ENCODE data around the gene RAX. TPM values are rescaled to one million over a fixed set of nuclear protein-coding genes. Genes with fewer than 3 reads are reported as not detected.

RAX gene
- total and polyA plus RNA-seq, 10 of the 15 experiments (the other 5 are each of a cell fraction or from before 2014, with no cell fraction given), result not detected

- whole genome bisulfite sequencing (ENCODE audit: insufficient coverage, insufficient replicate concordance, low lambda C conversion rate, missing lambda C conversion rate), result 2% methylated on average over 10 of the region's 10 CpGs
- Histone ChIP-seq H3K27ac (ENCODE audit: control insufficient read depth, insufficient read depth) (no peak overlapping the region), H3K79me2 (ENCODE audit: control insufficient read depth, insufficient read depth, low read length) (no peaks in the 10 kb centered on the region), H2AFZ (ENCODE audit: control insufficient read depth, low read depth, low read length) (no peak overlapping the region), H3K4me1 (ENCODE audit: control insufficient read depth, insufficient read depth, low read length) (no peaks in the 10 kb centered on the region), H4K20me1 (ENCODE audit: control insufficient read depth, insufficient read depth) (no peaks in the 10 kb centered on the region), H3K9ac (ENCODE audit: control insufficient read depth, insufficient read depth, low read length) (no peak overlapping the region), H3K4me3 (no peak overlapping the region), H3K9me3 (replicated peaks; ENCODE audit: control insufficient read depth, insufficient read depth, low read length) (no peaks in the 10 kb centered on the region; the same call in 2 of the 3 replicates), H3K27me3 (replicated peaks in 1 of 2; ENCODE audit: control insufficient read depth in 2 of 2, insufficient read depth in 2 of 2, low read length in 1 of 2) (peaks cover 14 to 46% of the 10 kb centered on the region in 2 experiments), H3K4me2 (ENCODE audit: control insufficient read depth, insufficient read depth) (no peak overlapping the region), H3K36me3 (ENCODE audit: control insufficient read depth in 2 of 2, insufficient read depth in 2 of 2, low read length in 1 of 2) (no peaks in the 10 kb centered on the region)
- no TSS peak for BruUV-seq (replicated peaks)
- POLR2A ChIA-PET, result no interaction called here
- in situ Hi-C loops (cut with MboI), result no loop called here
- ATAC-seq (no peak), DNase-seq (ENCODE audit: low read depth, low spot score) (no peak), FAIRE-seq (no peak)
- intact Hi-C loops (cut with micrococcal nuclease; ENCODE audit: unreplicated experiment), result no loop called here
- SMC1A ChIA-PET (ENCODE audit: uncharacterized antibody, unreplicated experiment), result no interaction called here
- RAD21 ChIA-PET (ENCODE audit: unreplicated experiment), result interaction anchor here (0.6 kb wide), 1 partner anchor 567 kb away, joined by 3 read pairs; no protein-coding TSS in a partner anchor
- TF ChIP-seq ZBTB11 (CRISPR knock-in tag; IDR thresholded peaks at IDR 0.05) (no peak), ZBTB33 (IDR thresholded peaks at IDR 0.05) (no peak), SIN3A (IDR thresholded peaks at IDR 0.05; ENCODE audit: low read depth, low read length) (no peak), TAF1 (IDR thresholded peaks at IDR 0.05; ENCODE audit: borderline replicate concordance, low read depth, low read length) (no peak), MAX (IDR thresholded peaks at IDR 0.05; ENCODE audit: low read depth, low read length) (no peak), ZNF622 (IDR thresholded peaks at IDR 0.05) (no peak), POLR2A (IDR thresholded peaks at IDR 0.05; ENCODE audit: low read depth, low read length) (no peak), KLF5 (IDR thresholded peaks at IDR 0.05; ENCODE audit: partially characterized antibody) (no peak), SREBF1 (IDR thresholded peaks at IDR 0.05; ENCODE audit: low read length) (no peak), SRF (IDR thresholded peaks at IDR 0.05; ENCODE audit: low read depth in 2 of 2, low read length in 2 of 2) (no peak), POLR2AphosphoS5 (IDR thresholded peaks at IDR 0.05; ENCODE audit: low read length) (no peak)
- CTCF ChIA-PET, result interaction anchor here (1.3 kb wide), 1 partner anchor 136 kb away, joined by 4 read pairs; no protein-coding TSS in a partner anchor
Measured at GRCh38 chr18:59266886-59267502, 6.3 kb downstream of the RAX start.
